NCI-H1417 (cell line): ENCODE results near the gene RNF217.
A peak's percentile ranks its signal among the peaks of the same experiment; 100 is the strongest.

Experiments
- DNase-seq, 3 experiments: peaks; one replicate each; lab custom pipeline; 2025; lab: John Stamatoyannopoulos, UW

The RNF217 gene

GRCh38 chr6:124989136-124989983, 27.1 kb downstream of the RNF217 start:
- DNase-seq: peak in 1 of 3 experiments; percentile 15

GRCh38 chr6:124990988-124991387, 28.8 kb downstream of the RNF217 start:
- DNase-seq: no peak

- peak in 1 of 3 experiments; percentile 25 for DNase-seq
Measured at GRCh38 chr6:124991764-124992295, 29.6 kb downstream of the RNF217 start.

GRCh38 chr6:124993327-124993726, 31.1 kb downstream of the RNF217 start:
- peak in 1 of 3 experiments; percentile 7 for DNase-seq

GRCh38 chr6:124994648-124995047, 32.4 kb downstream of the RNF217 start:
- no peak for DNase-seq

GRCh38 chr6:124995131-124995530, 32.9 kb downstream of the RNF217 start:
- DNase-seq: no peak

- no peak for DNase-seq
Measured at GRCh38 chr6:124995645-124996325, 33.5 kb downstream of the RNF217 start.

GRCh38 chr6:124996411-124996810, 34.2 kb downstream of the RNF217 start:
- DNase-seq: no peak

- DNase-seq: no peak
Measured at GRCh38 chr6:124997196-124997875, 35.1 kb downstream of the RNF217 start.

- peak in 2 of 3 experiments; percentile 11 to 23 for DNase-seq
Measured at GRCh38 chr6:124999105-124999764, 37.0 kb downstream of the RNF217 start.

GRCh38 chr6:125001684-125002405, 39.6 kb downstream of the RNF217 start:
- DNase-seq: no peak

- no peak for DNase-seq
Measured at GRCh38 chr6:125002406-125002741, 40.1 kb downstream of the RNF217 start.

- no peak for DNase-seq
Measured at GRCh38 chr6:125003070-125003469, 40.8 kb downstream of the RNF217 start.

- DNase-seq: no peak
Measured at GRCh38 chr6:125004198-125004597, 42.0 kb downstream of the RNF217 start.

GRCh38 chr6:125004797-125005595, 42.8 kb downstream of the RNF217 start:
- DNase-seq: no peak

GRCh38 chr6:125008261-125008703, 46.0 kb downstream of the RNF217 start:
- no peak for DNase-seq

GRCh38 chr6:125008957-125009356, 46.7 kb downstream of the RNF217 start:
- no peak for DNase-seq

GRCh38 chr6:125009578-125009977, 47.3 kb downstream of the RNF217 start:
- DNase-seq: no peak

GRCh38 chr6:125013938-125014660, 51.9 kb downstream of the RNF217 start:
- DNase-seq: peak in 2 of 3 experiments; percentile 20 to 58

- no peak for DNase-seq
Measured at GRCh38 chr6:125014661-125014957, 52.4 kb downstream of the RNF217 start.
